HG02588 (cell line): Measurements from ENCODE around the gene MSMB.
"Not testable (repeated sequence)": the region's sequence is repeated elsewhere in the genome, so short reads cannot be mapped to it uniquely, and the experiment has no call there.

Experiments used
- ATAC-seq: cut with Tn5 transposase; IDR thresholded peaks from one replicate; pipeline ENCODE4 v1.9.1; 2021; ENCODE audit warnings: mild to moderate bottlenecking, moderate library complexity; ENCODE audit not compliant: unreplicated experiment

Gene MSMB

GRCh38 chr10:46014683-46015405, 31.2 kb downstream of the MSMB start:
- ATAC-seq: no peak

GRCh38 chr10:46014206-46014605, 31.9 kb downstream of the MSMB start:
- ATAC-seq: no peak

GRCh38 chr10:46012746-46013145, 33.3 kb downstream of the MSMB start:
- no peak for ATAC-seq

- no peak for ATAC-seq
Observed at GRCh38 chr10:46006219-46006618, 39.9 kb downstream of the MSMB start.

GRCh38 chr10:46005383-46005782, 40.7 kb downstream of the MSMB start:
- ATAC-seq: no peak

- no peak for ATAC-seq
Observed at GRCh38 chr10:46004963-46005362, 41.1 kb downstream of the MSMB start.

GRCh38 chr10:46002916-46003693, 43.0 kb downstream of the MSMB start:
- no peak for ATAC-seq

- ATAC-seq: not testable (repeated sequence)
Observed at GRCh38 chr10:46002189-46002687, 43.8 kb downstream of the MSMB start.

- ATAC-seq: no peak
Observed at GRCh38 chr10:46001187-46001756, 44.8 kb downstream of the MSMB start.

- no peak for ATAC-seq
Observed at GRCh38 chr10:46000538-46000937, 45.5 kb downstream of the MSMB start.

GRCh38 chr10:45999955-46000354, 46.1 kb downstream of the MSMB start:
- not testable (repeated sequence) for ATAC-seq

- ATAC-seq: no peak
Observed at GRCh38 chr10:45997994-45998763, 47.9 kb downstream of the MSMB start.

- ATAC-seq: no peak
Observed at GRCh38 chr10:45997557-45997956, 48.5 kb downstream of the MSMB start.

GRCh38 chr10:45985590-45985989, 60.5 kb downstream of the MSMB start:
- ATAC-seq: not testable (repeated sequence)

GRCh38 chr10:45984473-45984872, 61.6 kb downstream of the MSMB start:
- not testable (repeated sequence) for ATAC-seq

- not testable (repeated sequence) for ATAC-seq
Observed at GRCh38 chr10:45983538-45984186, 62.4 kb downstream of the MSMB start.
